Measurements from ENCODE around the gene TPM1.

The TPM1 gene

DNA sequence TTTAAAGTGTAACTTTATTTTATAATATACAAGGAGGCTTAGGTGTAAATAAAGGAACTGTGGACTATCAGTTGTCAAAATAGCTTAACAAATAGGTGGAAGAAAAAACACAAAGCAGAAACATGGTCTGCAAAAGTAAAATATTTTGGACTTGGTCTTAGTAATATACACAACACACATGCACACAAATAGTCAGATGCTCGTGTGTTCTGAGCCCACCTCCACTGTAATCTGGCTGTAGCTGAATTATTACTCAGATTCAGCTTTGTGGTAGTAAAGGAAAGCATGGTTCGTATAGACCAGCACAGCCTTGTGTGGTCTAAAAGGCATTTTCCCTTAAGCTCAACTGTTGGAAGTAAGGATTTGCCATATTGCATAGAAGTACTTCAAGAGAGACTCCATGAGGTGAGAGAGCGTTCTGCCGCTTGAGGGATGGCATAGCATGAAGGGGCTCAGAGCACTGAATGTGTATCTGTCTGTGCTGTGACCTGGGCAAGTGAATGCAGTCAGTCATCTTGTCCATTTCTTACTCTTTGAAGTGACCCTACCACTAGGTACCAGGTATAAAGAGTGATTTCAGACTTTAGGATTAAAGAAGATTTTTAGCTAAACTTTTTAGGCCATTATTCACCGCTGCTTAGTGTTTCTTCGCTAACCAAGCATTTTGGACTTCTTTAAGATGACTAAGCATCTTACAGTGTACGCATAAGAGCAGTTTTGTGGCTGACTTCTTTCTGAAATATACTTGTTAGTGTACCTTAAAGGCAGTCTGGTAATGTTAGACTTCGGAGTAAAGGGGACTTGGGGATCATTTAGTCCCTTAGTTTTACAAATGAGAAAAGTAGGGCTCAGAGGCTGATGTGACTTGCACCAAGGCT, 15.2 kb downstream of the TPM1 start:
- DNase-seq, result no peak

GRCh38 chr15:63059075-63059474, 16.5 kb downstream of the TPM1 start:
- no peak for DNase-seq

DNA sequence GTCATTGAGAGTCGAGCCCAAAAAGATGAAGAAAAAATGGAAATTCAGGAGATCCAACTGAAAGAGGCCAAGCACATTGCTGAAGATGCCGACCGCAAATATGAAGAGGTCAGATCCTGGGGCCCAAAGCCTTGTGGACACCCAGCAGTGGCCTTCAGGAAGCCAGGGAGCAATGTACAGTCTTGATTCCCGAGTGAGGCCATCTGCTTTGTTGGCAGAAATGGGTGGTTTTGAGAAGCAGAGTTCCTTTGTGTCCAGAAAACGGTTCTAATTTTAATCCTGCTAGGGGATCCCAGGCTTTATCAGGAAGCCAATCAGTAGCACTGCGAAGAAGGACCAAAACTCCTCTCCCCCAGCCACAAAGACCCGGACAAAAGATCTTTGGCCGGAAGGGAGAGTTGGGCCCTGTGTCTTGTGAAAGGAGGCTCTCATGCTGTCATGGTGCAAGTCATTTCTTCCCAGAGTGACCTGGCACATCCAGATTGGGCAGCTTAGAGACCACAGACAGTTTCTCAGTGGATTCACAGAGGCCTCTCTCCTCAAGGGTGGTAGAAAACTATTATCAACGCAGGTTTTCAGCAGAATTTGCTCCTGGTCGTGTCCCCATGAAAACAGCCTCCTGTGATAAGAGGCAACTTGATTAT, 17.1 kb downstream of the TPM1 start:
- DNase-seq, result no peak

- DNase-seq, result no peak
These were observed 18.2 kb downstream of the TPM1 start for GRCh38 chr15:63060699-63061098.

GRCh38 chr15:63061975-63062374, 19.4 kb downstream of the TPM1 start:
- DNase-seq, result no peak

DNA sequence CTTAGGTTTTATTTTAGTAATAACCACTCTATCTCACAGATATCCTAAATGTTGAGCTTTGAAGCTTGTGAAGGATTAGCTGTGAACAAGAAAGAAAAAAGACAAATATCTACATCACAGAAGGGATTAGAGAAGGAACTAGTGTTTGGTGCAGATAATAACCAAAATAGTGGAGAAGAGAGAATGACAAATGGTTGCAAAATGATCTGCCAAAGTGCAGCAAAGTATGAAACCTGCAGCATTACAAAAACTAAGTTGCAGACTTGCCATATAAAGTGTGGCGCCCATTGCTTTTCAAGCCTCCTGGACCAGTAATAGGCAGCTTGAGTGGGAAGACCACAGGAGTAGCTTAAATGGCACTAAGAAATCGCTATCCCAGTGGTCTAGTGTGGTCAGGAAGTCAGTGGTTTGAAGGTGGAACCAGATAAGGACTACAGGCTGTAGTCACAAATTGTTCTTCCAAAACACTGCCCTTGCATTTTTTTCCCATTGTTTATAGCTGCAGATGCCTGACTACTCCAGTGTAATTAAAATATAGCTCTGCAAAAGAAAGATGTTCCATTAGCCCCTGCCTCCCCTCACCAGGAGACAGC, 20.7 kb downstream of the TPM1 start:
- no peak for DNase-seq

DNA sequence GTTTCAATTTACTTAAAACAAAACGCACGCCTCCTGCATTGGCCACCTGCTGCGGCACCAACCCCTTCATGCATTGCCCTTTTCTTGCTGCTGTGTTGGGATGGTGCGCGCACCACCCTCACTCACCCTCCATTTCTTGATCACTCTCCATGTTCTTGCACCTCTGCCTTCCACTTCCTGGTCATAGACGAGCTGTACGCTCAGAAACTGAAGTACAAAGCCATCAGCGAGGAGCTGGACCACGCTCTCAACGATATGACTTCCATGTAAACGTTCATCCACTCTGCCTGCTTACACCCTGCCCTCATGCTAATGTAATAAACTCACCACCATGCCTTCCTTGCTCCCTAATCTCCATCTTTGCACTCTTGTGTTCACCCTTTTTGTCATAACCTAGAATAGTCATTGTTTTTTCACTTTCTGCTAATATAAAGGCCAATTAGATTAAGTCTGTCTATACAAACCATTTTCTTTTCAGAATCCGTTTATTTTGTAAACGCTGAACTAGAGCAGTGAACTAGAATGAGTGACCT, 21.4 kb downstream of the TPM1 start:
- DNase-seq, result no peak

DNA sequence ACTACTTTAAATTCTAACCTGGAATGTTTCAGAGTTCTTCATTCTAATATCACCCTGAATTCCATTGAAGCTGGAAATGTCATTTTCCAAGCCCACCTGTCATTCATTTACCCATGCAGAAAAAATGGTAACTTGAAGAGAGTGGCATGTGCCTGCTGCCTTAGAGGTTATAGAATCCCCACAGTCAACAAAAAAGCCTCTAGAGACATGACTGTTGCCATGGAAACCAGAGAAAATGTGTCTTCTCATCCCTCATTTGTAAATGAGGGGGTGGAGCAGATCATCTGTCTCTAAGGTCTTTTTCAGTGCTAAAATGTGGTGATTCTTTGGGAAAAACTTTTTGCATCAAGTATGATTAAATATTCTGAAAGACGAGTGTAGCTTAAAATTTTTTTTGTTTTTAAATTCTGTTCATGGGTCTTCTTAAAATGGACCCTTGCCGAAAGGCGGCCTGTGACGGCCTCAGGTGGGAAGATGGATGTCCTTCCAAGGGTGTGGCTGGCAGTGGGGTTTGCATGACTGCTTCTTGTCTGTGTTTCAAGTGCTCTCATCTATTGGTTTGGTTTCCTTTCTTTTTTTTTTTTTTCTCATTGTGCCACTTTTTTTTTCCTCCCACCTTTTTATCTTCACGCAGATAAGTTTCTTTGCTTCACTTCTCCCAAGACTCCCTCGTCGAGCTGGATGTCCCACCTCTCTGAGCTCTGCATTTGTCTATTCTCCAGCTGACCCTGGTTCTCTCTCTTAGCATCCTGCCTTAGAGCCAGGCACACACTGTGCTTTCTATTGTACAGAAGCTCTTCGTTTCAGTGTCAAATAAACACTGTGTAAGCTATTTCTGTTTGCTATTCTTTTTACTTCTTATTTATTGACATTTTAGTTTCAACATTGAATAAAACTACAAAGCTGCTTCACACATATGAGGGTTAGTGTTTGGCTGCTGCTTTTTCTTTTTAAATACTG, 23.0 kb downstream of the TPM1 start:
- DNase-seq, result peak; percentile 4

DNA sequence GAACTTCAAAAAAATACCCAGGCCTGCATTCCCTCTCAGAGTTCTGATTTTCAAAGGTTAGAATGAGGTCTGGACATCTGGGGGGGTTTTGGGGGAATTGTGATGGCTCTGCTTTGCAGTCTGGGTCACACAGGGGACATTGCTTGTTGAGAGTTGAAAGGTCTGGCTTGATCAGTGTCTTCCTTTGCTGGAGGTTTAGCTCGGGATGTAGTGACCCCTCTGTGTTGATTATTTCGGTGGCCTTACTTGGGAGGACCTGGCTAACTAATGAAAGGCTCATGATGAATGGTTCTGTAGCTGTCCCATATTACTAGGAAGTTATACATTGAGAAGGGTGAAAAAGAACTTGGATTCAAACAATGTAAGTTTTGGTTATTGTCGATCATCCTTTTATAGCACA, 23.7 kb downstream of the TPM1 start:
- DNase-seq, result no peak

DNA sequence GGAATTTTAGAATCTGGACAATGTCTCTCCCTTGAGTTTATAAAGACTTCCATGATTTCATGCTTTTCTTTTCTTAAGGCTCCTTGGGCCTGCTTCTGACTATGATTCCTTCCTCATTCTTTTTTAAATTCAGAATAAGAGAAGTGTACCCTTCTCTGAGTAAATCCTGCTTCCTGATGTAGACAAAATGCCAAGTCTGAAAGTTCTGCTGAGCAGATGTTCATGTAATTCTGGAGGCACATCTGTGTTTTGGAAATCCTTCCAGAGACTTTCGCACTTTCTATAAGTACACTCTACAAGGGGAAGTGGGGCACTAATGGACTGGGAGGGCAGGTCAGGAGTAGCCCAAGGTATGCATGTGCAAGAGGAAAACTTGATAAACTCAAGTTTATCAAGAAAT, 24.8 kb downstream of the TPM1 start:
- DNase-seq, result no peak

- DNase-seq, result no peak
These were observed 25.6 kb downstream of the TPM1 start for GRCh38 chr15:63067976-63068743.

GRCh38 chr15:63069616-63070090, 27.1 kb downstream of the TPM1 start:
- no peak for DNase-seq

GRCh38 chr15:63070681-63071129, 28.2 kb downstream of the TPM1 start:
- no peak for DNase-seq

GRCh38 chr15:63071288-63071909, 28.9 kb downstream of the TPM1 start:
- DNase-seq, result no peak

DNA sequence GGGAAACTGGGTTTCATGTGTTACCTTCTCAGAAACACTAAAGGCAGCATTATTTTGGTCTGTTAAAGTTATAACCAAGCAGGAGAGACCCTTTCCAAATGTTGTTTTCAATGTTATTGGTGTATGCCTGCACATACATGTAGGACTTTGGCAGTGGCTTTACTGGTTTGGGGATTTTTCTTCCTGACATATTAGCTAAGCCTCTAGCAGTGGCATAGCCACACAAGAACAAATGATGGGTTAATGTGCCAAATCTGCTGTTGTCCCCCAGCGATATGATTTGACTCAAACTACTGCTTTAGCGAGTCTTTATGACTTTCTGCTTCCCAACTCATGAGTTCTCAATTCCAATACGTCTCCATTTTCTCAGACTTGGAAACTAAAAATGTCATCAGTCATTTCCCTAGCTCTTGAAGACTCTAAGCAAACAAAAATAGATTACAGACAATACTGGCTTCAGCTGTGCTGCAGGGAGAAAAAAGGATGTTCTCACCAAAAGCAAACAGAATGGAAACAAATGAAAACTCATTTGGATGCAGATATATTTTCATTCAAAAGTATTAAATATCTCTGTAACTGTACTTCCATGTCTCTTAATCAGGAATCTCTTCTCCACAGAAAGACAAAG, 29.6 kb downstream of the TPM1 start:
- DNase-seq, result no peak

- no peak for DNase-seq
These were observed 30.3 kb downstream of the TPM1 start for GRCh38 chr15:63072809-63073277.

GRCh38 chr15:63073497-63074172, 31.1 kb downstream of the TPM1 start:
- no peak for DNase-seq

GRCh38 chr15:63075015-63075983, 32.8 kb downstream of the TPM1 start:
- DNase-seq, result no peak
